Heart left ventricle (tissue), 16 donors: ENCODE data around the gene NPM3. TPM values are rescaled to one million over a fixed set of nuclear protein-coding genes. Genes with fewer than 3 reads are reported as not detected.
A peak's percentile ranks its signal among the peaks of the same experiment; 100 is the strongest.

Experiments used
- ATAC-seq, 4 donors: fragments of 200-7000 bp; cut with Tn5 transposase; one replicate each; pipeline ENCODE4 v1.9.1; 2020 to 2022; ENCODE audit warnings: moderate library complexity in 4 of 4, mild to moderate bottlenecking in 3 of 4, moderate number of reproducible peaks in 1 of 4
- DNase-seq, 5 donors: peaks; one replicate each; pipeline ENCODE4 v3.0.0-alpha.2; 2020
- H3K27ac ChIP-seq, 12 donors: fragments of 200-600 bp; sonication (generic) in 4 of 12; one replicate each; pipeline versions ENCODE4 v1.5.0 to v1.8.0; 2016 to 2022; ENCODE audit warnings: mild to moderate bottlenecking in 2 of 12
- H3K27me3 ChIP-seq, 9 donors: fragments of 200-600 bp; sonication (generic) in 2 of 9; one replicate each; pipeline versions ENCODE4 v1.5.1 to v1.8.0; 2016 to 2022; ENCODE audit warnings: mild to moderate bottlenecking in 3 of 9
- H3K36me3 ChIP-seq, 9 donors: fragments of 200-600 bp; sonication (generic) in 2 of 9; one replicate each; pipeline versions ENCODE4 v1.5.0 to v1.8.0; 2018 to 2022; ENCODE audit warnings: mild to moderate bottlenecking in 2 of 9
- H3K4me1 ChIP-seq, 12 donors: fragments of 200-600 bp; sonication (generic) in 4 of 12; one replicate each; pipeline versions ENCODE4 v1.5.0 to v1.8.0; 2016 to 2022; ENCODE audit warnings: mild to moderate bottlenecking in 3 of 12
- H3K4me3 ChIP-seq, 12 donors: fragments of 200-600 bp; sonication (generic) in 4 of 12; one replicate each; pipeline versions ENCODE4 v1.5.0 to v1.8.0; 2017 to 2022; ENCODE audit warnings: mild to moderate bottlenecking in 9 of 12, moderate library complexity in 4 of 12
- H3K9me3 ChIP-seq, 12 donors: fragments of 200-600 bp; sonication (generic) in 4 of 12; one replicate each; pipeline versions ENCODE4 v1.5.0 to v1.8.0; 2016 to 2022; ENCODE audit warnings: mild to moderate bottlenecking in 1 of 12
- POLR2A ChIP-seq, 2 donors: fragments of 450-650 bp; IDR thresholded peaks; one replicate each; pipeline ENCODE4 v1.6.1; 2017; ENCODE audit warnings: antibody characterized with exemption in 2 of 2, mild to moderate bottlenecking in 2 of 2, moderate library complexity in 2 of 2
- WGBS, 4 donors: extraction: QIAGEN DNeasy Blood & Tissue Kit in 2 of 4; methylation state at CpG; one replicate each; pipeline versions ENCODE4 v1.1.5 to v1.1.7; 2013 to 2018; 5-methylcytosine and 5-hydroxymethylcytosine counted together
- intact Hi-C, 10 donors: fragments of 100-400 bp; cut with DNase I; formaldehyde crosslinking; loops; one replicate each; pipeline versions ENCODE4 v1.11.1 to v1.14.2; 2022
- polyA plus RNA-seq, 2 donors: library from polyadenylated mRNA; stranded (reverse); fragments of 200-250 nt; gene quantifications; one replicate each; pipeline ENCODE4 v1.2.3, GENCODE V29; 2013
- total RNA-seq, 9 donors: library from RNA; depleted of rRNA in 2 of 9; stranded (reverse); fragments of >200 nt in 2 of 9; fragmentation: NEBNext Ultra II Directional in 3 of 9; extraction: Animal tissue kit (Norgen Biotek cat#: 25700) in 3 of 9; gene quantifications; one replicate each; pipeline versions ENCODE4 v1.1.0 to v1.2.4, GENCODE V29; 2016 to 2023
- TF ChIP-seq, protein P1 (sequence below), 12 donors: fragments of 200-600 bp; sonication (generic) in 4 of 12; IDR thresholded peaks; one replicate each; pipeline versions ENCODE4 v1.5.0 to v1.8.0; 2018 to 2022; ENCODE audit warnings: antibody characterized with exemption in 12 of 12, mild to moderate bottlenecking in 5 of 12
- donor health status: ischemic (EF 13 %, LVEDD 7.1; RV severe dilation, severe dysfunction).
- donor health status: healthy with polysubstance abuse.
- donor health status: DM: no; HTN: yes; CAD: no.
- donor health status: DM: no; HTN: no; CAD: no.
- donor health status: ischemic (EF 25% LVEDD 6.9; RV normal size, moderate dysfunction).
- donor health status: ischemic (EF 25% LVEDD 5.7; RV mildly dilated, moderate dysfunction).
- donor health status: healthy.
- donor health status: DM: yes; HTN: yes; CAD: no.
- donor health status: ischemic (EF 35%, LVEDD 5.7; RV mildly dilated, moderate dysfunction).
- donor health status: nonischemic (EF 11% LVEDD 7.7; RV severe dilation, severe dysfunction).
- donor health status: DM: yes; HTN: yes; CAD: no.
- donor health status: PGD.
- donor health status: ischemic (EF 29% LVEDD 5.4; RV normal size, mild dysfunction).
- donor health status: nonischemic (EF 23%, LVEDD 6.1; RV moderate dilation, normal function).

Gene NPM3
- total and polyA plus RNA-seq, 11 donors = 5.9 to 24.9 (median 10.5) TPM

DNA sequence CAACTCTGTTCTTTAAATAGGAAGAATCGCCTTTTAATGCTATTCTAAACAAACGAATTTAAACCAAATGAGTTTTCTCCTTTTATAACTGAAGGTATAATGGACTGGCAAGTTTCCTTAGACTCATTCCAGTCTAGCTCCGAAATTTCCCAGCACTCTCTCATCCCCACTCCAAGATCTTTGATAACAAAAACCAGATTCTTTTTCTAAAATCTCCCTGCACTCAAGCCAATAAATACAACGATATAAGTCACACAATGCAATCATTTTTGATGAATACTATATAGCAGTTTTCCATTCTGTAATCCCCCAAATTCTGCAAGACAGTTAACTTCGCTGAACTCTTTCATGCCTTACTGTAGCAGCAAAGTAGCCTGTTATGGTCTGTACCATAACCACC lies 33.1 kb upstream of the NPM3 start:
- peak overlapping the region in 10 of 12 donors; percentile 16 to 99 (median 94) for H3K27ac ChIP-seq
- intact Hi-C loops = loop anchor here in 1 of 10 donors (5.0 kb wide), 1 partner anchor 34 kb away; the partner anchor contains the start of gene NPM3
- peaks cover 0 to 22% (median 20%) of the 10 kb centered on the region in 9 donors for H3K36me3 ChIP-seq
- peak overlapping the region; percentile 70 to 100 (median 96) for H3K4me3 ChIP-seq
- WGBS, 4 donors = 0 to 2% (median 1%) methylated on average over 5 of the region's 5 CpGs
- H3K27me3 ChIP-seq = no peaks in the 10 kb centered on the region
- no peak for ATAC-seq
- H3K9me3 ChIP-seq = no peaks in the 10 kb centered on the region
- H3K4me1 ChIP-seq = peaks cover 0 to 53% (median 38%) of the 10 kb centered on the region in 12 donors
- no peak for DNase-seq
- no peak for TF ChIP-seq POLR2A (IDR thresholded peaks at IDR 0.05)
- TF ChIP-seq, protein P1, sequence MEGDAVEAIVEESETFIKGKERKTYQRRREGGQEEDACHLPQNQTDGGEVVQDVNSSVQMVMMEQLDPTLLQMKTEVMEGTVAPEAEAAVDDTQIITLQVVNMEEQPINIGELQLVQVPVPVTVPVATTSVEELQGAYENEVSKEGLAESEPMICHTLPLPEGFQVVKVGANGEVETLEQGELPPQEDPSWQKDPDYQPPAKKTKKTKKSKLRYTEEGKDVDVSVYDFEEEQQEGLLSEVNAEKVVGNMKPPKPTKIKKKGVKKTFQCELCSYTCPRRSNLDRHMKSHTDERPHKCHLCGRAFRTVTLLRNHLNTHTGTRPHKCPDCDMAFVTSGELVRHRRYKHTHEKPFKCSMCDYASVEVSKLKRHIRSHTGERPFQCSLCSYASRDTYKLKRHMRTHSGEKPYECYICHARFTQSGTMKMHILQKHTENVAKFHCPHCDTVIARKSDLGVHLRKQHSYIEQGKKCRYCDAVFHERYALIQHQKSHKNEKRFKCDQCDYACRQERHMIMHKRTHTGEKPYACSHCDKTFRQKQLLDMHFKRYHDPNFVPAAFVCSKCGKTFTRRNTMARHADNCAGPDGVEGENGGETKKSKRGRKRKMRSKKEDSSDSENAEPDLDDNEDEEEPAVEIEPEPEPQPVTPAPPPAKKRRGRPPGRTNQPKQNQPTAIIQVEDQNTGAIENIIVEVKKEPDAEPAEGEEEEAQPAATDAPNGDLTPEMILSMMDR (IDR thresholded peaks at IDR 0.05) = no peak

DNA sequence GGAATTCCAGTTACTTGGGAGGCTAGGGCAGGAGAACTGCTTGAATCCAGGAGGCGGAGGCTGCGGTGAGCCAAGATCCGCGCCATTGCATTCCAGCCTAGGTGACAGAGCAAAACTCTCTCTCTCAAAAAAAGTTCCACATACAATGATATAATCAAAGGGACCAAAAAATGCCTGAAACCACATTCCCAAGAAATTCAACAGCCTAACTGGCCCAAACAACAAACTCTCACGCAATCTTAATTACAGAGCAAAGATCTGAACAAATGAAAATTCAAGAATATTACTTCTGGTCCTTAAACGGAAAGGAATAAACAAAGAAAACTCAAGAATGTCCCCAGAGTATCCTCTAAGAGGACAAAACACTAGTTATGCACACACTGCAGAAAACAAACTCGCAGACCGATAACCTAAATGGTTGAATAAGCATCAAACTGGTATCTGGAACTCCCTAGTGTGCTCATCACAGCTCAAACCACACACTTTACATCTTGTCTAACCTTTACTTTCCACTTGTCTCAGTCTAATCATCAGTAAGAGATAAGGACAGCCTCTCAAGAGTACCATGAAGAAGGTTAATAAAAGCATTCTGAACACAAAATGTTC lies 31.3 kb upstream of the NPM3 start:
- Histone ChIP-seq H3K9me3 (no peaks in the 10 kb centered on the region), H3K27me3 (no peaks in the 10 kb centered on the region), H3K4me3 (peak overlapping the region in 11 of 12 donors; percentile 3 to 100 (median 93)), H3K36me3 (peaks cover 0 to 40% (median 38%) of the 10 kb centered on the region in 9 donors), H3K27ac (peak overlapping the region in 8 of 12 donors; percentile 3 to 92 (median 22)), H3K4me1 (peaks cover 0 to 61% (median 44%) of the 10 kb centered on the region in 12 donors)
- no peak for TF ChIP-seq POLR2A (IDR thresholded peaks at IDR 0.05)
- TF ChIP-seq, protein P1 (IDR thresholded peaks at IDR 0.05) = no peak
- intact Hi-C loops = loop anchor here in 1 of 10 donors (5.0 kb wide), 1 partner anchor 32 kb away; the partner anchor contains the start of gene NPM3
- DNase-seq (no peak), ATAC-seq (no peak)
- WGBS, 4 donors = 50 to 62% (median 55%) methylated on average over 8 of the region's 8 CpGs

DNA sequence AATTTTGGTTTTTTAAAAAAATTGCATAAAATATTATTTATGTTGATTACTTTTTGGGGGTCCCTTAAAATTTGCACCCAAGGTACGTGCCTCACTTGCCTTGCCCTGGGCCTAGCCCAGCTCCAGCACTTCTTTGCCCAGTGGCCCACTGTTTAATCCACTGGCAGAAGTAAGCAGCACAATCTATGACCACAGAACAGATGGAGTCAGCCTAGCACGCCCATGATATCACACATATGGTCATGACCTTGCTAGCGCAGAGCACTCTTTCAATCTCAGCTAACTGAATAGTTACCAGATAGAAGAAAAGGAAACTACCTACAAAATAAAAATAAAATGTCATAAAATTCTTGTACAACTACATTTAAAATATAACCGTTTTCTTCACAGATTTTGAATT lies 29.4 kb upstream of the NPM3 start:
- 56 to 69% (median 62%) methylated on average over 4 of the region's 4 CpGs for WGBS, 4 donors
- DNase-seq (no peak), ATAC-seq (peak; percentile 35 to 60 (median 55))
- TF ChIP-seq POLR2A (IDR thresholded peaks at IDR 0.05) = no peak
- TF ChIP-seq, protein P1 (IDR thresholded peaks at IDR 0.05) = no peak
- intact Hi-C loops = no loop called here
- peaks cover 0 to 60% (median 57%) of the 10 kb centered on the region in 9 donors for H3K36me3 ChIP-seq
- H3K4me1 ChIP-seq = peaks cover 0 to 52% (median 36%) of the 10 kb centered on the region in 12 donors
- H3K4me3 ChIP-seq = no peak overlapping the region
- no peaks in the 10 kb centered on the region for H3K9me3 ChIP-seq
- peak overlapping the region in 1 of 12 donors; percentile 22 for H3K27ac ChIP-seq
- H3K27me3 ChIP-seq = no peaks in the 10 kb centered on the region

DNA sequence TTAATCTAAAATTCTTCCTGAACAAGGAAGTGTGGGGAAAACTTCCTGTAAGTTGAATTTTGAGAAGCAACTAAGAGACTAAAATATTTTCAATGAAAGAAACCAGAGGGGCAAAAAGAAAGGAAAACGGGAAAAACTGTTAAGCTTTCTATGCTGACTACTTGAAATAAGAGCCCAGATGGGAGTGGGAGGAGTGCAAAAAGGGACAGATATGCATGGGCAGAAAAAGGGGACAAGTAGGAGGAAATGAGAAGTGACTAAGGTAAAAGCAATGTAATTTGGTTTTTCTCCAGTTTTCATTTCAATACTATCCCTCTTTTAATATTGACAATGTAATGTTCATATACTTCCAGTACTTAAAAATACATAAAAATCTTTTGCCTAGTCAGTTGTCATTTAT lies 23.9 kb upstream of the NPM3 start:
- DNase-seq (no peak), ATAC-seq (no peak)
- Histone ChIP-seq H3K9me3 (no peaks in the 10 kb centered on the region), H3K27me3 (no peaks in the 10 kb centered on the region), H3K27ac (no peak overlapping the region), H3K4me3 (no peak overlapping the region), H3K36me3 (peaks cover 0 to 100% (median 99%) of the 10 kb centered on the region in 9 donors), H3K4me1 (peaks cover 0 to 23% (median 6%) of the 10 kb centered on the region in 12 donors)
- intact Hi-C loops = no loop called here
- no peak for TF ChIP-seq POLR2A (IDR thresholded peaks at IDR 0.05)
- TF ChIP-seq, protein P1 (IDR thresholded peaks at IDR 0.05) = no peak
- WGBS, 4 donors = 83 to 85% (median 83%) methylated on average over 1 of the region's 1 CpG
